Caco-2 (cell line): Measurements from ENCODE around the gene PRICKLE1. TPM values are rescaled to one million over a fixed set of nuclear protein-coding genes. Genes with fewer than 3 reads are reported as not detected.

Experiments used
- BruUV-seq: library from RNA; stranded (reverse); fragments of 400-500 nt; replicated peaks from 2 replicates; lab custom pipeline; 2021; lab: Mats Ljungman, UMichigan
- CTCF ChIA-PET: fragments of 300-600 bp; sonication (Branson Sonifier 250); formaldehyde crosslinking; loops from one replicate; lab custom pipeline; 2022; ENCODE audit warnings: antibody characterized with exemption; lab: Charles Lee
- POLR2A ChIA-PET: fragments of 300-600 bp; sonication (Branson Sonifier 250); formaldehyde crosslinking; loops from one replicate; lab custom pipeline; 2022; ENCODE audit warnings: antibody characterized with exemption; lab: Charles Lee
- DNase-seq, 2 experiments: peaks; one replicate each; pipeline versions ENCODE4 v3.0.0 to v3.0.0-alpha.2; 2020 to 2022
- H3K27me3 ChIP-seq: replicated peaks from 2 replicates; pipeline ENCODE4 v1.6.0; 2011; ENCODE audit warnings: low read length; ENCODE audit not compliant: control insufficient read depth, insufficient read depth
- H3K36me3 ChIP-seq: 2 replicates; pipeline ENCODE4 v1.5.1; 2011; ENCODE audit warnings: low read length; ENCODE audit not compliant: control insufficient read depth, insufficient read depth
- H3K4me1 ChIP-seq: fragments of 250-450 bp; sonication (Bioruptor Pico); 2 replicates; pipeline ENCODE4 v1.5.1; 2020; ENCODE audit warnings: mild to moderate bottlenecking
- H3K4me3 ChIP-seq: 2 replicates; pipeline ENCODE4 v1.5.1; 2011; ENCODE audit warnings: low read depth, mild to moderate bottlenecking, control low read depth, low read length
- H3K9me3 ChIP-seq: fragments of 250-450 bp; sonication (Bioruptor Pico); 2 replicates; pipeline ENCODE4 v1.5.1; 2020; ENCODE audit warnings: mild to moderate bottlenecking, moderate library complexity
- H3K27ac Mint-ChIP-seq: one replicate; pipeline ENCODE4 v1.8.0; 2022; ENCODE audit warnings: mixed read lengths; ENCODE audit not compliant: unreplicated experiment
- H3K27me3 Mint-ChIP-seq: one replicate; pipeline ENCODE4 v1.8.0; 2022; ENCODE audit warnings: mixed read lengths; ENCODE audit not compliant: insufficient read depth, unreplicated experiment
- H3K36me3 Mint-ChIP-seq: one replicate; pipeline ENCODE4 v1.8.0; 2022; ENCODE audit warnings: mild to moderate bottlenecking, mixed read lengths; ENCODE audit not compliant: insufficient read depth, unreplicated experiment
- H3K4me1 Mint-ChIP-seq: one replicate; pipeline ENCODE4 v1.8.0; 2022; ENCODE audit warnings: low read depth, mixed read lengths; ENCODE audit not compliant: unreplicated experiment
- H3K4me3 Mint-ChIP-seq: one replicate; pipeline ENCODE4 v1.8.0; 2022; ENCODE audit warnings: mild to moderate bottlenecking, moderate library complexity, mixed read lengths; ENCODE audit not compliant: unreplicated experiment
- H3K9me3 Mint-ChIP-seq: one replicate; pipeline ENCODE4 v1.8.0; 2022; ENCODE audit warnings: mixed read lengths; ENCODE audit not compliant: unreplicated experiment
- intact Hi-C: fragments of 100-400 bp; cut with micrococcal nuclease; formaldehyde crosslinking; loops from one replicate; pipeline ENCODE4 v1.10.0; 2022; ENCODE audit not compliant: unreplicated experiment
- total RNA-seq: library from RNA; stranded (reverse); gene quantifications from 2 replicates; pipeline ENCODE4 v1.2.3, GENCODE V29; 2022
- TF ChIP-seq, protein P1 (sequence below), 2 experiments: fragments of 200-600 bp in 1 of 2; IDR thresholded peaks; 1 replicate in 1 of 2; 2 replicates in 1 of 2; pipeline versions ENCODE4 v1.5.1 to v1.8.0; 2011 to 2022; ENCODE audit warnings: antibody characterized with exemption in 1 of 2, control low read depth in 1 of 2, inconsistent platforms in 1 of 2, low read depth in 1 of 2, low read length in 1 of 2, mild to moderate bottlenecking in 1 of 2, moderate library complexity in 1 of 2; ENCODE audit not compliant: insufficient read depth in 1 of 2, severe bottlenecking in 1 of 2, unreplicated experiment in 1 of 2

Gene PRICKLE1
- total RNA-seq, 1 experiment from 2014 or later: 4.5 TPM

DNA sequence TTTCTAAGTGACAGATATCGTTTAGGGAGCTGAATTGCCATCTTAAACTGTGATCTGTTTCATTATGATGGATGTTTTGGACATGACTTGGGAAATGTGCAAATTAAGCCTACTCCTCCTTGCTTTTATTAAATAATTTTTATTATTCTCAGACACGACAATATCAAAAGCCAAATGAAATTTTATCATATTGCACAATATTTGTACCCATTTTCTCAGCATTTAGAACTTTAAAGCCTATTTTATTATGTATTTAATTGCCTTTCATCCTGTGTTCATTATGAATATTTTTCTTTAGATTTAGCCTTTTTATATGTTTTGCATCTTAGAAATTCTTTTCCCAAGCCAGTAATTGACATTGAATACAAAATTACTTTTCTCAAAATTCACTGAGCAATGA lies 160.7 kb downstream of the PRICKLE1 start:
- H3K4me3 Mint-ChIP-seq: no peak overlapping the region
- CTCF ChIA-PET: interaction anchor here (1.3 kb wide), 1 partner anchor 54 kb away, joined by 3 read pairs; no protein-coding TSS in a partner anchor
- no peak for DNase-seq

DNA sequence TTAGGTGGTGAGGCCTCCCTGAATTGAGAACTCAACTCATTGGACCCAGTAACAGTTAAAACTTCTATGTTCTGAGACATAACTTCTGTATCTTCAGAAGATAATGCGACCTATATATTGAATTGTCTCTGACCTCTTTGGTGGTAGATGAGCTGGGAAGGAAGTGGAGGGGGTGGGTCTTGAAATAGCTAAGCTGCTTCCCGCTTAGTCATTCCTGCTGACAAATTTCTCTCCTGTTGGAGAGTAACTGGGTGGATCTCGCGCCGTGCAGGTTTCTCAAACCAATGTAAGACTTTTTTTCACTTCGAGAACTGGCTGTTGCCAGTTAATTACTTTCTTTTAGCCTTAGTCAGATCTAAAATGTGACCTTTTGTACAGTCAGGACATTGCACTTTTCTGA lies 162.8 kb downstream of the PRICKLE1 start:
- Mint-ChIP-seq H3K36me3 (peaks cover 37% of the 10 kb centered on the region), H3K27me3 (no peaks in the 10 kb centered on the region), H3K27ac (no peak overlapping the region), H3K4me3 (no peak overlapping the region), H3K4me1 (peaks cover 6% of the 10 kb centered on the region), H3K9me3 (no peaks in the 10 kb centered on the region)
- Histone ChIP-seq H3K4me1 (no peaks in the 10 kb centered on the region), H3K4me3 (no peak overlapping the region), H3K27me3 (no peaks in the 10 kb centered on the region), H3K36me3 (no peaks in the 10 kb centered on the region), H3K9me3 (no peaks in the 10 kb centered on the region; the same call in 1 of the 2 replicates)
- CTCF ChIA-PET: no interaction called here
- POLR2A ChIA-PET: no interaction called here
- TF ChIP-seq, protein P1, sequence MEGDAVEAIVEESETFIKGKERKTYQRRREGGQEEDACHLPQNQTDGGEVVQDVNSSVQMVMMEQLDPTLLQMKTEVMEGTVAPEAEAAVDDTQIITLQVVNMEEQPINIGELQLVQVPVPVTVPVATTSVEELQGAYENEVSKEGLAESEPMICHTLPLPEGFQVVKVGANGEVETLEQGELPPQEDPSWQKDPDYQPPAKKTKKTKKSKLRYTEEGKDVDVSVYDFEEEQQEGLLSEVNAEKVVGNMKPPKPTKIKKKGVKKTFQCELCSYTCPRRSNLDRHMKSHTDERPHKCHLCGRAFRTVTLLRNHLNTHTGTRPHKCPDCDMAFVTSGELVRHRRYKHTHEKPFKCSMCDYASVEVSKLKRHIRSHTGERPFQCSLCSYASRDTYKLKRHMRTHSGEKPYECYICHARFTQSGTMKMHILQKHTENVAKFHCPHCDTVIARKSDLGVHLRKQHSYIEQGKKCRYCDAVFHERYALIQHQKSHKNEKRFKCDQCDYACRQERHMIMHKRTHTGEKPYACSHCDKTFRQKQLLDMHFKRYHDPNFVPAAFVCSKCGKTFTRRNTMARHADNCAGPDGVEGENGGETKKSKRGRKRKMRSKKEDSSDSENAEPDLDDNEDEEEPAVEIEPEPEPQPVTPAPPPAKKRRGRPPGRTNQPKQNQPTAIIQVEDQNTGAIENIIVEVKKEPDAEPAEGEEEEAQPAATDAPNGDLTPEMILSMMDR (IDR thresholded peaks at IDR 0.05; ENCODE audit: insufficient read depth in 1 of 2, low read depth in 1 of 2, low read length in 1 of 2, severe bottlenecking in 1 of 2, unreplicated experiment in 1 of 2): no peak
- DNase-seq: no peak
- no TSS peak for BruUV-seq
- intact Hi-C loops: no loop called here

More for the DNA sequence above, 160.7 kb downstream of the PRICKLE1 start:
- Mint-ChIP-seq H3K27me3 (no peaks in the 10 kb centered on the region), H3K9me3 (no peaks in the 10 kb centered on the region), H3K27ac (no peak overlapping the region), H3K4me1 (peaks cover 6% of the 10 kb centered on the region), H3K36me3 (peaks cover 50% of the 10 kb centered on the region)
- H3K9me3 ChIP-seq: no peaks in the 10 kb centered on the region
- peaks cover 1% of the 10 kb centered on the region; the same call in 1 of the 2 replicates for H3K36me3 ChIP-seq
- H3K4me1 ChIP-seq: no peaks in the 10 kb centered on the region
- no peaks in the 10 kb centered on the region for H3K27me3 ChIP-seq
- intact Hi-C loops: no loop called here
- TF ChIP-seq, protein P1 (IDR thresholded peaks at IDR 0.05; ENCODE audit: insufficient read depth in 1 of 2, low read depth in 1 of 2, low read length in 1 of 2, severe bottlenecking in 1 of 2, unreplicated experiment in 1 of 2): no peak
- BruUV-seq: no TSS peak
- POLR2A ChIA-PET: no interaction called here
- H3K4me3 ChIP-seq: no peak overlapping the region

DNA sequence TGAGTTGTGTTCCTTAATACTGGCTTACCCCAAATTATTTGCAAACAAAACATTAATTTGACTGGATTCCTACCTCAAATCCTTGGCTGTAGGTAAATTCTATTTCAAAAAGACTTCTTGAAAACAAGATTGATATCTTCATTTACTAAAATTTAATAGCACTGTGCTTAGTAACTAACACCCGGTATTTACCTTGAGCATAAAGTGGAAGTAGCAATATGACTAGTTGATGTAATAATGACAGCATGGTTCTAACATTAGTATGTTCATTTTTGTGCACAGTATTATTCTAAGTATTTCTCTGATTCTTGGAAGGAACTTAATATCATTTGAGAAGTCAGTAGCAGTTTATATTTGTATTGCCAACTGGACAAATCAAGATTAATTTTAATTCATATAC lies 166.8 kb downstream of the PRICKLE1 start:
- Mint-ChIP-seq H3K27me3 (no peaks in the 10 kb centered on the region), H3K9me3 (no peaks in the 10 kb centered on the region), H3K4me3 (no peak overlapping the region), H3K27ac (no peak overlapping the region), H3K4me1 (peaks cover 6% of the 10 kb centered on the region), H3K36me3 (peaks cover 19% of the 10 kb centered on the region)
- POLR2A ChIA-PET: interaction anchor here (0.8 kb wide), 1 partner anchor 399 kb away, joined by 3 read pairs; no protein-coding TSS in a partner anchor
- Histone ChIP-seq H3K4me1 (no peaks in the 10 kb centered on the region), H3K27me3 (no peaks in the 10 kb centered on the region), H3K36me3 (no peaks in the 10 kb centered on the region), H3K9me3 (no peaks in the 10 kb centered on the region; the same call in 1 of the 2 replicates), H3K4me3 (no peak overlapping the region)
- TF ChIP-seq, protein P1 (IDR thresholded peaks at IDR 0.05; ENCODE audit: insufficient read depth in 1 of 2, low read depth in 1 of 2, low read length in 1 of 2, severe bottlenecking in 1 of 2, unreplicated experiment in 1 of 2): no peak
- intact Hi-C loops: no loop called here
- CTCF ChIA-PET: no interaction called here
- DNase-seq: no peak
- BruUV-seq: no TSS peak
